ENCODE measurements around the gene SLC25A42.

Gene SLC25A42

GRCh38 chr19:19050731-19051130 lies 13.1 kb upstream of the SLC25A42 start:
- no peaks in the 10 kb centered on the region for H3K4me1 ChIP-seq
- intact Hi-C loops (cut with DNase I; ENCODE audit: low total_unique reads), result loop anchor here (5.0 kb wide), 3 partner anchors 67 to 127 kb away; partner anchors contain the start of gene TMEM161A
- H3K36me3 ChIP-seq, result peaks cover 26 to 77% (median 38%) of the 10 kb centered on the region in 3 donors

GRCh38 chr19:19051478-19052213 lies 12.1 kb upstream of the SLC25A42 start:
- no peak for DNase-seq
- Histone ChIP-seq H3K36me3 (peaks cover 26 to 75% (median 35%) of the 10 kb centered on the region in 3 donors), H3K4me3 (no peak overlapping the region), H3K27me3 (no peaks in the 10 kb centered on the region), H3K27ac (no peak overlapping the region), H3K9me3 (no peaks in the 10 kb centered on the region), H3K4me1 (no peaks in the 10 kb centered on the region)
- intact Hi-C loops (cut with DNase I; ENCODE audit: low total_unique reads), result loop anchor here (5.0 kb wide), 3 partner anchors 66 to 126 kb away; partner anchors contain the start of gene TMEM161A
- no peak for TF ChIP-seq CTCF (IDR thresholded peaks at IDR 0.05)

More at GRCh38 chr19:19050731-19051130, 13.1 kb upstream of the SLC25A42 start:
- no peaks in the 10 kb centered on the region for H3K27me3 ChIP-seq
- H3K4me3 ChIP-seq, result no peak overlapping the region
- no peak for TF ChIP-seq CTCF (IDR thresholded peaks at IDR 0.05)
- no peaks in the 10 kb centered on the region for H3K9me3 ChIP-seq
- H3K27ac ChIP-seq, result no peak overlapping the region
- no peak for DNase-seq

GRCh38 chr19:19052921-19053320 lies 10.9 kb upstream of the SLC25A42 start:
- H3K27me3 ChIP-seq, result no peaks in the 10 kb centered on the region

GRCh38 chr19:19053508-19054314 lies 10.1 kb upstream of the SLC25A42 start:
- Histone ChIP-seq H3K4me1 (no peaks in the 10 kb centered on the region), H3K9me3 (no peaks in the 10 kb centered on the region), H3K27me3 (no peaks in the 10 kb centered on the region), H3K4me3 (no peak overlapping the region), H3K36me3 (peaks cover 26 to 82% (median 42%) of the 10 kb centered on the region in 3 donors), H3K27ac (no peak overlapping the region)
- intact Hi-C loops (cut with DNase I; ENCODE audit: low total_unique reads), result loop anchor here (5.0 kb wide), 3 partner anchors 64 to 124 kb away; partner anchors contain the start of gene TMEM161A
- peak; percentile 61 to 68 for TF ChIP-seq CTCF (IDR thresholded peaks at IDR 0.05)
- no peak for DNase-seq

More at GRCh38 chr19:19052921-19053320, 10.9 kb upstream of the SLC25A42 start:
- H3K4me3 ChIP-seq, result no peak overlapping the region
- no peak for DNase-seq
- H3K36me3 ChIP-seq, result peaks cover 26 to 81% (median 41%) of the 10 kb centered on the region in 3 donors
- TF ChIP-seq CTCF (IDR thresholded peaks at IDR 0.05), result no peak
- H3K27ac ChIP-seq, result no peak overlapping the region
- no peaks in the 10 kb centered on the region for H3K4me1 ChIP-seq
- no peaks in the 10 kb centered on the region for H3K9me3 ChIP-seq
- intact Hi-C loops (cut with DNase I; ENCODE audit: low total_unique reads), result loop anchor here (5.0 kb wide), 3 partner anchors 64 to 124 kb away; partner anchors contain the start of gene TMEM161A

GRCh38 chr19:19054315-19054938 lies 9.4 kb upstream of the SLC25A42 start:
- DNase-seq, result no peak
- H3K27ac ChIP-seq, result no peak overlapping the region
- intact Hi-C loops (cut with DNase I; ENCODE audit: low total_unique reads), result loop anchor here (5.0 kb wide), 3 partner anchors 63 to 123 kb away; partner anchors contain the start of gene TMEM161A
- no peaks in the 10 kb centered on the region for H3K9me3 ChIP-seq
- H3K4me3 ChIP-seq, result no peak overlapping the region
- no peak for TF ChIP-seq CTCF (IDR thresholded peaks at IDR 0.05)
- H3K4me1 ChIP-seq, result no peaks in the 10 kb centered on the region
- H3K36me3 ChIP-seq, result peaks cover 26 to 87% (median 42%) of the 10 kb centered on the region in 3 donors
- H3K27me3 ChIP-seq, result no peaks in the 10 kb centered on the region
